GM23338 (cell line): Measurements from ENCODE around the gene GPAM. TPM values are rescaled to one million over a fixed set of nuclear protein-coding genes. Genes with fewer than 3 reads are reported as not detected.

Experiments
- ATAC-seq: fragments of 200-7000 bp; cut with Tn5 transposase; 3 replicates; pipeline ENCODE4 v1.9.1; 2020
- DNase-seq: peaks from one replicate; pipeline ENCODE4 v3.0.0-alpha.2; 2015; ENCODE audit warnings: low spot score
- H2AFZ ChIP-seq: fragments of 200-600 bp; sonication (generic); 2 replicates; pipeline ENCODE4 v1.8.0; 2016; ENCODE audit warnings: antibody characterized with exemption, mild to moderate bottlenecking, moderate library complexity
- H3F3A ChIP-seq: fragments of 200-600 bp; sonication (generic); replicated peaks from 2 replicates; pipeline ENCODE4 v1.8.0; 2017; ENCODE audit warnings: antibody characterized with exemption, mixed run types, low read depth
- H3K27ac ChIP-seq: fragments of 200-600 bp; sonication (generic); 2 replicates; pipeline ENCODE4 v1.6.1; 2016; ENCODE audit warnings: low read depth
- H3K27me3 ChIP-seq: fragments of 200-600 bp; sonication (generic); 2 replicates; pipeline ENCODE4 v1.8.0; 2016; ENCODE audit warnings: mild to moderate bottlenecking, mixed run types, moderate library complexity; ENCODE audit not compliant: insufficient read depth
- H3K36me3 ChIP-seq: fragments of 200-600 bp; sonication (generic); 2 replicates; pipeline ENCODE4 v1.8.0; 2016; ENCODE audit warnings: mild to moderate bottlenecking; ENCODE audit not compliant: insufficient read depth
- H3K4me1 ChIP-seq: fragments of 200-600 bp; sonication (generic); 2 replicates; pipeline ENCODE4 v1.8.0; 2016; ENCODE audit warnings: mild to moderate bottlenecking, moderate library complexity; ENCODE audit not compliant: insufficient read depth
- H3K4me2 ChIP-seq: fragments of 200-600 bp; sonication (generic); 2 replicates; pipeline ENCODE4 v1.7.1; 2017; ENCODE audit warnings: mixed run types
- H3K4me3 ChIP-seq: fragments of 200-600 bp; sonication (generic); 2 replicates; pipeline ENCODE4 v1.6.1; 2016; ENCODE audit warnings: mixed run types
- H3K79me2 ChIP-seq: fragments of 200-600 bp; sonication (generic); replicated peaks from 2 replicates; pipeline ENCODE4 v1.8.0; 2017; ENCODE audit warnings: mild to moderate bottlenecking; ENCODE audit not compliant: insufficient read depth
- H3K9me2 ChIP-seq: fragments of 200-600 bp; sonication (generic); 2 replicates; pipeline ENCODE4 v1.8.0; 2017; ENCODE audit not compliant: insufficient read depth
- H4K20me1 ChIP-seq: fragments of 200-600 bp; sonication (generic); replicated peaks from 2 replicates; pipeline ENCODE4 v1.8.0; 2017; ENCODE audit warnings: mild to moderate bottlenecking; ENCODE audit not compliant: insufficient read depth
- H3K27ac Mint-ChIP-seq: 2 replicates; pipeline ENCODE4 v1.8.0; 2020; ENCODE audit warnings: inconsistent platforms, mild to moderate bottlenecking, moderate library complexity, mixed read lengths
- H3K27me3 Mint-ChIP-seq: 3 replicates; pipeline ENCODE4 v1.8.0; 2022; ENCODE audit warnings: low read depth, mild to moderate bottlenecking, moderate library complexity, mixed read lengths, inconsistent platforms; ENCODE audit not compliant: insufficient read depth, poor library complexity
- H3K36me3 Mint-ChIP-seq: 3 replicates; pipeline ENCODE4 v1.8.0; 2021; ENCODE audit warnings: low read depth, mild to moderate bottlenecking, inconsistent platforms, moderate library complexity, mixed read lengths
- H3K4me1 Mint-ChIP-seq: 3 replicates; pipeline ENCODE4 v1.8.0; 2020; ENCODE audit warnings: mild to moderate bottlenecking, inconsistent platforms, mixed read lengths
- H3K4me3 Mint-ChIP-seq: 3 replicates; pipeline ENCODE4 v1.8.0; 2021; ENCODE audit warnings: moderate library complexity, mild to moderate bottlenecking, inconsistent platforms, mixed read lengths
- H3K9me3 Mint-ChIP-seq: 3 replicates; pipeline ENCODE4 v1.8.0; 2020; ENCODE audit warnings: moderate library complexity, mild to moderate bottlenecking, inconsistent platforms, mixed read lengths
- CREB1 ChIP-seq: fragments of 250-450 bp; sonication (Bioruptor Pico); IDR thresholded peaks from 2 replicates; pipeline ENCODE4 v1.5.0; 2020; ENCODE audit warnings: low read depth, mild to moderate bottlenecking, moderate library complexity
- ETS1 ChIP-seq: IDR thresholded peaks from 2 replicates; pipeline ENCODE4 v1.6.1; 2016; ENCODE audit warnings: antibody characterized with exemption
- EZH2 ChIP-seq: fragments of 200-600 bp; sonication (generic); IDR thresholded peaks from one replicate; pipeline ENCODE4 v1.8.0; 2017; ENCODE audit warnings: antibody characterized with exemption, mild to moderate bottlenecking, low read depth; ENCODE audit not compliant: unreplicated experiment
- EZH2phosphoT487 ChIP-seq: fragments of 200-600 bp; sonication (generic); IDR thresholded peaks from one replicate; pipeline ENCODE4 v1.8.1; 2018; ENCODE audit warnings: antibody characterized with exemption; ENCODE audit not compliant: unreplicated experiment
- NANOG ChIP-seq: IDR thresholded peaks from 2 replicates; pipeline ENCODE4 v1.6.1; 2016; ENCODE audit warnings: antibody characterized with exemption, borderline replicate concordance
- POLR2AphosphoS5 ChIP-seq: IDR thresholded peaks from 2 replicates; pipeline ENCODE4 v1.6.1; 2016; ENCODE audit warnings: antibody characterized with exemption, low read depth
- STAT1 ChIP-seq: IDR thresholded peaks from one replicate; pipeline ENCODE4 v1.6.1; 2016; ENCODE audit warnings: antibody characterized with exemption; ENCODE audit not compliant: unreplicated experiment
- ZNF331 ChIP-seq: fragments of 250-450 bp; sonication (Bioruptor Pico); IDR thresholded peaks from 2 replicates; pipeline ENCODE4 v1.5.0; 2020; ENCODE audit warnings: low read depth, mild to moderate bottlenecking, moderate library complexity
- ZNF462 ChIP-seq: fragments of 250-450 bp; sonication (Bioruptor Pico); IDR thresholded peaks from 2 replicates; pipeline ENCODE4 v1.5.0; 2020; ENCODE audit warnings: mild to moderate bottlenecking, moderate library complexity
- polyA plus RNA-seq: library from polyadenylated mRNA; unstranded; fragments of >200 nt; fragmentation: Nextera tagmentation; extraction: Ambion mirVana; gene quantifications from 2 replicates; pipeline ENCODE4 v1.2.1, GENCODE V29; 2016
- total RNA-seq: library from RNA; depleted of rRNA; stranded (reverse); fragments of >200 nt; shearing (Covaris generic); gene quantifications from 2 replicates; pipeline ENCODE4 v1.2.3, GENCODE V29; 2014
- TF ChIP-seq, protein P1 (sequence below): IDR thresholded peaks from one replicate; pipeline ENCODE4 v1.6.1; 2018; ENCODE audit warnings: antibody characterized with exemption; ENCODE audit not compliant: unreplicated experiment
- TF ChIP-seq, protein P2 (sequence below), 2 experiments: fragments of 200-600 bp in 1 of 2; sonication (generic) in 1 of 2; conservative IDR thresholded peaks; 2 replicates each; pipeline versions ENCODE4 v1.5.1 to v1.6.1; 2016 to 2017; ENCODE audit warnings: antibody characterized with exemption in 2 of 2, low read depth in 2 of 2, mild to moderate bottlenecking in 2 of 2, moderate library complexity in 1 of 2

Gene GPAM
- total and polyA plus RNA-seq, 2 experiments from 2014 or later, result 5.5 to 16.6 TPM

GRCh38 chr10:112176543-112176942, 7.0 kb downstream of the GPAM start (continued):
- TF ChIP-seq, protein P1, sequence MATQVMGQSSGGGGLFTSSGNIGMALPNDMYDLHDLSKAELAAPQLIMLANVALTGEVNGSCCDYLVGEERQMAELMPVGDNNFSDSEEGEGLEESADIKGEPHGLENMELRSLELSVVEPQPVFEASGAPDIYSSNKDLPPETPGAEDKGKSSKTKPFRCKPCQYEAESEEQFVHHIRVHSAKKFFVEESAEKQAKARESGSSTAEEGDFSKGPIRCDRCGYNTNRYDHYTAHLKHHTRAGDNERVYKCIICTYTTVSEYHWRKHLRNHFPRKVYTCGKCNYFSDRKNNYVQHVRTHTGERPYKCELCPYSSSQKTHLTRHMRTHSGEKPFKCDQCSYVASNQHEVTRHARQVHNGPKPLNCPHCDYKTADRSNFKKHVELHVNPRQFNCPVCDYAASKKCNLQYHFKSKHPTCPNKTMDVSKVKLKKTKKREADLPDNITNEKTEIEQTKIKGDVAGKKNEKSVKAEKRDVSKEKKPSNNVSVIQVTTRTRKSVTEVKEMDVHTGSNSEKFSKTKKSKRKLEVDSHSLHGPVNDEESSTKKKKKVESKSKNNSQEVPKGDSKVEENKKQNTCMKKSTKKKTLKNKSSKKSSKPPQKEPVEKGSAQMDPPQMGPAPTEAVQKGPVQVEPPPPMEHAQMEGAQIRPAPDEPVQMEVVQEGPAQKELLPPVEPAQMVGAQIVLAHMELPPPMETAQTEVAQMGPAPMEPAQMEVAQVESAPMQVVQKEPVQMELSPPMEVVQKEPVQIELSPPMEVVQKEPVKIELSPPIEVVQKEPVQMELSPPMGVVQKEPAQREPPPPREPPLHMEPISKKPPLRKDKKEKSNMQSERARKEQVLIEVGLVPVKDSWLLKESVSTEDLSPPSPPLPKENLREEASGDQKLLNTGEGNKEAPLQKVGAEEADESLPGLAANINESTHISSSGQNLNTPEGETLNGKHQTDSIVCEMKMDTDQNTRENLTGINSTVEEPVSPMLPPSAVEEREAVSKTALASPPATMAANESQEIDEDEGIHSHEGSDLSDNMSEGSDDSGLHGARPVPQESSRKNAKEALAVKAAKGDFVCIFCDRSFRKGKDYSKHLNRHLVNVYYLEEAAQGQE, result no peak
- TF ChIP-seq ETS1 (no peak), NANOG (no peak), CREB1 (CRISPR knock-in tag) (no peak), STAT1 (no peak), ZNF331 (CRISPR knock-in tag) (no peak), POLR2AphosphoS5 (no peak)

DNA sequence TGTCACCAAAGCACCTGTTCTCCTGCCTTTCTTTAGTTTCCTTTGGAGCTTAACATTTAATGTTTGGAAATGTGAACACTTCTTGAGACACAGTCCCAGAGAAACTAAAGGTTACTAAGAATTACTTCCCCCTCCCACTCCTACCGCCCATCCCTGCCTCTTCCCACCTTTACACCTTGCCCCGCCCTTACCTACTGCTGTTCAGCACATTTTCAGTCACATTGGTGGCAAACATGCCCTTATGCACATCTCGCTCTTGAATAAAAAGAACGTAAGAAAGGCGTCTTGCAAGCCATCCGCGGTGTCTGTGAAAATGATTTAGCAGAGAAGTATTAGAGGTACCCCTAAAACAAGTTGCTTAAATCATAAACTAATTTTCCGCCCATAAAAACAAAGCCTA, 8.2 kb downstream of the GPAM start:
- ATAC-seq (no peak), DNase-seq (no peak)
- Histone ChIP-seq H3K4me3 (no peak overlapping the region), H3F3A (no peaks in the 10 kb centered on the region), H3K4me1 (no peaks in the 10 kb centered on the region), H3K79me2 (no peaks in the 10 kb centered on the region; the same call in 1 of the 2 replicates), H3K27ac (no peak overlapping the region), H3K4me2 (no peak overlapping the region), H4K20me1 (no peaks in the 10 kb centered on the region; the same call in 1 of the 2 replicates), H2AFZ (no peak overlapping the region), H3K27me3 (no peaks in the 10 kb centered on the region), H3K36me3 (peaks cover 42% of the 10 kb centered on the region), H3K9me2 (no peaks in the 10 kb centered on the region)
- no peaks in the 10 kb centered on the region for H3K4me1 Mint-ChIP-seq
- peaks cover 62% of the 10 kb centered on the region for H3K36me3 Mint-ChIP-seq
- H3K9me3 Mint-ChIP-seq, result no peaks in the 10 kb centered on the region
- H3K27me3 Mint-ChIP-seq, result no peaks in the 10 kb centered on the region
- H3K27ac Mint-ChIP-seq, result no peak overlapping the region
- no peak overlapping the region for H3K4me3 Mint-ChIP-seq
- TF ChIP-seq EZH2phosphoT487 (no peak), NANOG (no peak), EZH2 (no peak), ETS1 (no peak), ZNF462 (CRISPR knock-in tag) (no peak), ZNF331 (CRISPR knock-in tag) (no peak), CREB1 (CRISPR knock-in tag) (no peak), POLR2AphosphoS5 (no peak), STAT1 (no peak)
- TF ChIP-seq, protein P2, sequence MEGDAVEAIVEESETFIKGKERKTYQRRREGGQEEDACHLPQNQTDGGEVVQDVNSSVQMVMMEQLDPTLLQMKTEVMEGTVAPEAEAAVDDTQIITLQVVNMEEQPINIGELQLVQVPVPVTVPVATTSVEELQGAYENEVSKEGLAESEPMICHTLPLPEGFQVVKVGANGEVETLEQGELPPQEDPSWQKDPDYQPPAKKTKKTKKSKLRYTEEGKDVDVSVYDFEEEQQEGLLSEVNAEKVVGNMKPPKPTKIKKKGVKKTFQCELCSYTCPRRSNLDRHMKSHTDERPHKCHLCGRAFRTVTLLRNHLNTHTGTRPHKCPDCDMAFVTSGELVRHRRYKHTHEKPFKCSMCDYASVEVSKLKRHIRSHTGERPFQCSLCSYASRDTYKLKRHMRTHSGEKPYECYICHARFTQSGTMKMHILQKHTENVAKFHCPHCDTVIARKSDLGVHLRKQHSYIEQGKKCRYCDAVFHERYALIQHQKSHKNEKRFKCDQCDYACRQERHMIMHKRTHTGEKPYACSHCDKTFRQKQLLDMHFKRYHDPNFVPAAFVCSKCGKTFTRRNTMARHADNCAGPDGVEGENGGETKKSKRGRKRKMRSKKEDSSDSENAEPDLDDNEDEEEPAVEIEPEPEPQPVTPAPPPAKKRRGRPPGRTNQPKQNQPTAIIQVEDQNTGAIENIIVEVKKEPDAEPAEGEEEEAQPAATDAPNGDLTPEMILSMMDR (conservative IDR thresholded peaks at IDR 0.05; ENCODE audit: low read depth in 2 of 2), result no peak
